HG02981 (cell line): Measurements from ENCODE around the gene ZNF334.

Experiments
- ATAC-seq: cut with Tn5 transposase; IDR thresholded peaks from one replicate; pipeline ENCODE4 v1.9.1; 2021; ENCODE audit warnings: mild to moderate bottlenecking, moderate library complexity; ENCODE audit not compliant: unreplicated experiment

The ZNF334 gene

GRCh38 chr20:46546298-46546697 lies 32.9 kb upstream of the ZNF334 start:
- ATAC-seq: no peak

- no peak for ATAC-seq
Observed at GRCh38 chr20:46545827-46546138, 32.4 kb upstream of the ZNF334 start.

- ATAC-seq: no peak
Observed at GRCh38 chr20:46545077-46545826, 31.9 kb upstream of the ZNF334 start.

GRCh38 chr20:46544576-46544975 lies 31.2 kb upstream of the ZNF334 start:
- no peak for ATAC-seq

GRCh38 chr20:46543959-46544358 lies 30.6 kb upstream of the ZNF334 start:
- ATAC-seq: no peak

- ATAC-seq: no peak
Observed at GRCh38 chr20:46543033-46543432, 29.7 kb upstream of the ZNF334 start.

- no peak for ATAC-seq
Observed at GRCh38 chr20:46541229-46541935, 28.0 kb upstream of the ZNF334 start.

GRCh38 chr20:46539113-46539512 lies 25.8 kb upstream of the ZNF334 start:
- no peak for ATAC-seq

GRCh38 chr20:46530640-46531039 lies 17.3 kb upstream of the ZNF334 start:
- ATAC-seq: no peak

GRCh38 chr20:46523696-46524328 lies 10.5 kb upstream of the ZNF334 start:
- ATAC-seq: no peak

GRCh38 chr20:46523108-46523507 lies 9.7 kb upstream of the ZNF334 start:
- no peak for ATAC-seq

- ATAC-seq: no peak
Observed at GRCh38 chr20:46520976-46521579, 7.7 kb upstream of the ZNF334 start.

GRCh38 chr20:46520540-46520939 lies 7.2 kb upstream of the ZNF334 start:
- ATAC-seq: no peak

- ATAC-seq: no peak
Observed at GRCh38 chr20:46519471-46520068, 6.2 kb upstream of the ZNF334 start.

- ATAC-seq: no peak
Observed at GRCh38 chr20:46509523-46509922, 3.8 kb downstream of the ZNF334 start.

- ATAC-seq: no peak
Observed at GRCh38 chr20:46507760-46508407, 5.5 kb downstream of the ZNF334 start.

GRCh38 chr20:46505506-46505905 lies 7.9 kb downstream of the ZNF334 start:
- no peak for ATAC-seq

GRCh38 chr20:46501961-46502360 lies 11.4 kb downstream of the ZNF334 start:
- ATAC-seq: no peak

GRCh38 chr20:46501337-46501942 lies 11.9 kb downstream of the ZNF334 start:
- ATAC-seq: no peak

- no peak for ATAC-seq
Observed at GRCh38 chr20:46494077-46494476, 19.3 kb downstream of the ZNF334 start.
